ENCODE measurements around the gene LRAT.
"Not testable (repeated sequence)": the region's sequence is repeated elsewhere in the genome, so short reads cannot be mapped to it uniquely, and the experiment has no call there.

Gene LRAT

GRCh38 chr4:154743683-154744340 lies at the start of gene LRAT:
LRAT (plus strand) TSS chr4:154744000; CDS start chr4:154744327, 327 bp downstream.
- DNase-seq (ENCODE audit: low read depth, low spot score) = no peak

- no peak for DNase-seq (ENCODE audit: low read depth, low spot score)
Observed at GRCh38 chr4:154707877-154708276, 35.9 kb upstream of the LRAT start.

- no peak for DNase-seq (ENCODE audit: low read depth, low spot score)
Observed at GRCh38 chr4:154709550-154709949, 34.2 kb upstream of the LRAT start.

- no peak for DNase-seq (ENCODE audit: low read depth, low spot score)
Observed at GRCh38 chr4:154711522-154711921, 32.3 kb upstream of the LRAT start.

- DNase-seq (ENCODE audit: low read depth, low spot score) = no peak
Observed at GRCh38 chr4:154714339-154715040, 29.3 kb upstream of the LRAT start.

- no peak for DNase-seq (ENCODE audit: low read depth, low spot score)
Observed at GRCh38 chr4:154719087-154719486, 24.7 kb upstream of the LRAT start.

- DNase-seq (ENCODE audit: low read depth, low spot score) = no peak
Observed at GRCh38 chr4:154720123-154720522, 23.7 kb upstream of the LRAT start.

- no peak for DNase-seq (ENCODE audit: low read depth, low spot score)
Observed at GRCh38 chr4:154720618-154721267, 23.1 kb upstream of the LRAT start.

- no peak for DNase-seq (ENCODE audit: low read depth, low spot score)
Observed at GRCh38 chr4:154722262-154722661, 21.5 kb upstream of the LRAT start.

GRCh38 chr4:154723601-154724000 lies 20.2 kb upstream of the LRAT start:
- DNase-seq (ENCODE audit: low read depth, low spot score) = not testable (repeated sequence)

- DNase-seq (ENCODE audit: low read depth, low spot score) = no peak
Observed at GRCh38 chr4:154727540-154727939, 16.3 kb upstream of the LRAT start.

GRCh38 chr4:154731756-154732155 lies 12.0 kb upstream of the LRAT start:
- DNase-seq (ENCODE audit: low read depth, low spot score) = no peak

- DNase-seq (ENCODE audit: low read depth, low spot score) = no peak
Observed at GRCh38 chr4:154732669-154733068, 11.1 kb upstream of the LRAT start.

- DNase-seq (ENCODE audit: low read depth, low spot score) = no peak
Observed at GRCh38 chr4:154736770-154737169, 7.0 kb upstream of the LRAT start.

- no peak for DNase-seq (ENCODE audit: low read depth, low spot score)
Observed at GRCh38 chr4:154738426-154738825, 5.4 kb upstream of the LRAT start.

GRCh38 chr4:154739111-154739510 lies 4.7 kb upstream of the LRAT start:
- DNase-seq (ENCODE audit: low read depth, low spot score) = no peak

- no peak for DNase-seq (ENCODE audit: low read depth, low spot score)
Observed at GRCh38 chr4:154740462-154740861, 3.3 kb upstream of the LRAT start.

- no peak for DNase-seq (ENCODE audit: low read depth, low spot score)
Observed at GRCh38 chr4:154741131-154741665, 2.6 kb upstream of the LRAT start.

- DNase-seq (ENCODE audit: low read depth, low spot score) = no peak
Observed at GRCh38 chr4:154741922-154742850, 1.6 kb upstream of the LRAT start.

GRCh38 chr4:154744341-154744926 lies 634 bp downstream of the LRAT start:
- no peak for DNase-seq (ENCODE audit: low read depth, low spot score)

GRCh38 chr4:154757713-154758112 lies 13.9 kb downstream of the LRAT start:
- no peak for DNase-seq (ENCODE audit: low read depth, low spot score)
